GM12865 (cell line): ENCODE measurements around the gene MEFV.
A peak's percentile ranks its signal among the peaks of the same experiment; 100 is the strongest.

Experiments used
- DNase-seq: peaks from one replicate; pipeline ENCODE4 v3.0.0; 2010; ENCODE audit warnings: low read depth
- H3K4me3 ChIP-seq: 2 replicates; pipeline ENCODE4 v1.5.1; 2011; ENCODE audit warnings: mild to moderate bottlenecking, low read depth, low read length, control low read depth
- TF ChIP-seq, protein P1 (sequence below): IDR thresholded peaks from 2 replicates; pipeline ENCODE4 v1.5.1; 2011; ENCODE audit warnings: low read length, control low read depth, low read depth, inconsistent platforms; ENCODE audit not compliant: insufficient read depth; ENCODE audit errors: missing control alignments

Gene MEFV

DNA sequence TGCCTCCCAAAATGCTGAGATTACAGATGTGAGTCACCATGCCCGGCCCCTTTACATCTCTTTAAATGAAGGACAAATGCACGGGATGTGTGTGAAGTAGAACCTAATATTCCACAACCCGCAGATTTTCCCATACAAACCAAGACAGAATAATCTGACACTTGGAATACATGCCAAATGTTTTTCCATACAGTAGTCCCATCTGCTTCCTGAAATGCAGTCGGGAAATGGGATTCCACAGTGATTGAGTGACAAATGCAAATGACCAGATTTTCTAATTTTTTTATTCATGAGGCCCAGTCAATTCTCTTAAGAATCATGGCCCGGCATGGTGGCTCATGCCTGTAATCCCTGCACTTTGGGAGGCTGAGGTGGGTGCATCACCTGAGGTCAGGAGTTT is 14.7 kb downstream of the MEFV start:
- H3K4me3 ChIP-seq: no peak overlapping the region
- DNase-seq: no peak
- TF ChIP-seq, protein P1, sequence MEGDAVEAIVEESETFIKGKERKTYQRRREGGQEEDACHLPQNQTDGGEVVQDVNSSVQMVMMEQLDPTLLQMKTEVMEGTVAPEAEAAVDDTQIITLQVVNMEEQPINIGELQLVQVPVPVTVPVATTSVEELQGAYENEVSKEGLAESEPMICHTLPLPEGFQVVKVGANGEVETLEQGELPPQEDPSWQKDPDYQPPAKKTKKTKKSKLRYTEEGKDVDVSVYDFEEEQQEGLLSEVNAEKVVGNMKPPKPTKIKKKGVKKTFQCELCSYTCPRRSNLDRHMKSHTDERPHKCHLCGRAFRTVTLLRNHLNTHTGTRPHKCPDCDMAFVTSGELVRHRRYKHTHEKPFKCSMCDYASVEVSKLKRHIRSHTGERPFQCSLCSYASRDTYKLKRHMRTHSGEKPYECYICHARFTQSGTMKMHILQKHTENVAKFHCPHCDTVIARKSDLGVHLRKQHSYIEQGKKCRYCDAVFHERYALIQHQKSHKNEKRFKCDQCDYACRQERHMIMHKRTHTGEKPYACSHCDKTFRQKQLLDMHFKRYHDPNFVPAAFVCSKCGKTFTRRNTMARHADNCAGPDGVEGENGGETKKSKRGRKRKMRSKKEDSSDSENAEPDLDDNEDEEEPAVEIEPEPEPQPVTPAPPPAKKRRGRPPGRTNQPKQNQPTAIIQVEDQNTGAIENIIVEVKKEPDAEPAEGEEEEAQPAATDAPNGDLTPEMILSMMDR: no peak

DNA sequence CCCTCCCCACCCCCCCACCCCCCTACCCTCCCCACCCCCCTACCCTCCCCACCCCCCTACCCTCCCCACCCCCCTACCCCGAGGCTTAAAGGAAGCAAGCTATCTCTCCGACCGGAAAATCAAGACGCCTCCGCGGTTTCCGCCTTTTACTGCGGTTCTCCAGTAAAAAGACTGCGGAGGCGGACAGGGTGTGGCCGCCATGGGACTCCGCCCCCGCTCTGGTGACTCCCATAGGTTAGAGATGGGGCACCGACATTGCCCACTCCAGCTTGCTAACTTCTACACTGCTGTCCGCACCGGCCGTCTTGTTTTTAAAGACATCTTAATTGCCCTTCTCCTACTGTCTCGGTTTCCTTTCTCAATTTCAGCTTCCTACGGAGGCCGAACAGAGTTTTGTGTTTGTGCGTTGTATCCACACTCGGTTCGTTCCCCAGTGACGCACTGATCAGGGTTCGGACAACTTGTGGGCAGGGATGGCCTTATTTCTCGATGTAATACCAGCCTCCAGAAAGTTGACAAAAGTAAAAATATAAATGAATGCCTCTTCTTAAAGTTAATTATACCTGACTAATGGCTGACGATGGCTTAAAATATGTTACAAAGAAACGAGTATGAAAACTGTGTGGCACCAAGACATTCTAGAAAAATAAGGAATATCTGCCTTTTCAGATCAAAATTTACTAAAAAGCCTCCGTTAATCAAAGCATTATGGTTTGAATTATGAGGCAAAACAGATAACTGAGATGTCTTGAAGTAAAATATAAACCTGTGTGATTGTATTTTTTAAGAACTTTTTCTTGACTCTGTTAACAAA is 20.4 kb downstream of the MEFV start:
- TF ChIP-seq, protein P1: no peak
- DNase-seq: no peak
- H3K4me3 ChIP-seq: no peak overlapping the region

DNA sequence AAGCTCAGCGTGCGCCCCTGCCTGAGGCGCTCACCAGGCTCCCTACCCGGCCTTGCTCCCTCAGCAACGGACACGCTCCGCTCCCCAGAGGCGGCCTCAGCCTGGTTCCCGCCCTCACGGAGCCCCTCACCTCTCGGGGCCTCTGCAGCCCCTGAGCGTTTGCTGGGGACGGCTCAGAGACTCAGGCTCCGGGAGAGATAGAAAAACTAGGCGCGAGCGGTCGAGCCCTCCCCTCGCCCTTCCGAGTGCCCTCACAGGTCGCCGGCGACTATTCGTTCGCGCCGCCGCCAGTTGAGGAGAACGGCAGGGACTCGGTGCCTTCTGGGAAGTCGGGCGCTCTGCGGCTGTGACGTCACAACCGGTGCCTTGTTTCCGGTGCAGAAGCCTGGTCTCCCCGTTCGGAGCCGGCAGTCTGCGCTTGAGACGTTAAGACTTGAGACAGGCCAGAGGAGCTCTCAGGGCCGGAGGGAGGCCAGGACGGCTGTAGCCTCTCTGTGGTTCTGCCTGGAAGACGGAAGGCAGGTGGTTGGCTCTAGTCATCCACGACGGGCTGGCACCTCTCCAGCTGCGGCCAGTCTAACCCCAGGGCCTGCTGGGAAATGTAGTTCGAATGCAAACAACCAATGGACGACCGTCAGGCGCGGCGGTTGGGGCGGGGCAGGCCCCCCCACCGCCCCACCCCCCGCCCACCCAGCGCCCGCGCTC is 21.4 kb downstream of the MEFV start, which contains the start of gene ZNF200:
Gene ZNF200 (minus strand): TSS at position 302 of the 705 bp plus-strand sequence. CDS start 1,403 bp downstream, outside the sequence.
- DNase-seq: peak; percentile 97
- H3K4me3 ChIP-seq: peak within 1 kb of the TSS; percentile 77
- TF ChIP-seq, protein P1: no peak

DNA sequence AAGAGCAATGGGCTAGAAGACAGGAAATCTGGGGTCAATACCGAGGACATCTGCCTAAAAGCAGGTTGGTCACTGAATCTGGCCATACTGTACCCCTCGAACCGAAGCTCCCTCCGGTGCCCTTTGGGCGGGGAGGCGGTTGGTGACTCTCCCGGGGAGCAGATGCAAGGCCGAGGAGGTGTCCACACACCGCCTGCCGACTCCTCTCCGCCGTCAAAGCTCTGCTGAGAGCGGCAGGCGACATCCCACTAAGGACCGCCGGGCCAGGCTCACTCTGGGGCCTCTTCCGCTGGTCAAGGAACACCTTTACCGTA is 21.9 kb downstream of the MEFV start:
- DNase-seq: no peak
- peak overlapping the region; percentile 77 for H3K4me3 ChIP-seq

DNA sequence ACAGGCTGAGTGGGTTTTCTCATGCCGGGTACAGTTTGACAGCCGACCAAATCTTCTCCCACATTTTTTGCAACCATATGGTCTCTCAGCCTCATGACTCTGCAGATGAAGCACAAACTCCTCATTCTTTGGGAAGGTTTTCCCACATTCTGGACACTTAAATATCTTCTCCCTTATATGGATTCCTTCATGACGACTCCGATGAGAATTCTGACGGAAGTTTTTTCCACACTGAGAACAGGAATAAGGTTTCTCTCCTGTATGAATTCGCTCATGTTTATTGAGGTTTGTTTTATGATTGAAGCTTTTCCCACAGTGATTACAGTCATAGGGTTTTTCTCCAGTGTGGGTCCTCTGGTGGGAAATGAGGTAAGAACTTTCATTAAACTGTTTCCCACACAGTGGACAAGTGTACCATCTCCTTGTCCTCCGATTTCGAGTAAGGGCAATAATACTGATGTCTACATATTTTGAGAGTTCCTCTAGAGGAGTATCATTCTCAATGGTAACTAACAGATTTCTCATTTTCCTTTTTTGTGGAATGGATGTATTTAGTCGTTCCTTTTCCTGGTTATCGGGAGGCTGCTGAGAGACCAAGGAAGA is 32.4 kb downstream of the MEFV start:
- DNase-seq: no peak
- TF ChIP-seq, protein P1: no peak
- H3K4me3 ChIP-seq: no peak overlapping the region

More for the DNA sequence above, 21.9 kb downstream of the MEFV start:
- TF ChIP-seq, protein P1: no peak

DNA sequence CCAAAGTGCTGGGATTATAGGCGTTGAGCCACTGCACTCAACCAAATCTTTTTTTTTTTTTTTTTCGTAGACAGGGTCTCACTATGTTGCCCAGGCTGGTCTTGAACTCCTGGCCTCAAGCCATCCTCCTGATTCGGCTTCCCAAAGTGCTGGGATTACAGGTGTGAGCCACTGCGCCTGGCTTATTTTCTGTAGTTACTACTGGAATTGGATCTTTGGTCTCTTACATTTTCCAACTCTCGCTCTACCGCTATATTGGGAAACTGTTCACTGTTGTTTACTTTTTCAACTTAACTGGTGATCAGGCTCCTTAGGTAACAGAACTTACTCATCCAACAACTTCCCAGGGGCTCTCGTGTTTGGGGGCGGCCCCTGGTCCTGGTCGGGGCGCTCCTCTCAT is 35.6 kb downstream of the MEFV start:
- no peak overlapping the region for H3K4me3 ChIP-seq

More for the DNA sequence above, 35.6 kb downstream of the MEFV start:
- no peak for DNase-seq
- TF ChIP-seq, protein P1: no peak
